WTC11 (cell line): ENCODE measurements around the gene PTPRG.

Source experiments
- MXD4 ChIP-seq: fragments of 250-450 bp; sonication (Bioruptor Pico); IDR thresholded peaks from 2 replicates; pipeline ENCODE4 v1.8.0; 2021; ENCODE audit warnings: mild to moderate bottlenecking, moderate library complexity, borderline replicate concordance
- ZBTB21 ChIP-seq: sonication (generic); formaldehyde crosslinking; IDR thresholded peaks from 2 replicates; pipeline ENCODE4 v1.8.1; 2023; ENCODE audit warnings: mild to moderate bottlenecking, missing genetic modification reagents, borderline replicate concordance
- ZNF396 ChIP-seq: fragments of 250-450 bp; sonication (Bioruptor Pico); IDR thresholded peaks from 2 replicates; pipeline ENCODE4 v1.8.0; 2021; ENCODE audit warnings: mild to moderate bottlenecking, moderate library complexity, borderline replicate concordance
- TF ChIP-seq, protein P1 (sequence below): fragments of 200-600 bp; IDR thresholded peaks from 2 replicates; pipeline ENCODE4 v1.8.0; 2022; ENCODE audit warnings: antibody characterized with exemption
- TF ChIP-seq, protein P2 (sequence below): sonication (generic); formaldehyde crosslinking; IDR thresholded peaks from 2 replicates; pipeline ENCODE4 v1.8.1; 2023; ENCODE audit warnings: mild to moderate bottlenecking, missing genetic modification reagents, borderline replicate concordance
- TF ChIP-seq, protein P3 (sequence below): sonication (generic); formaldehyde crosslinking; IDR thresholded peaks from 2 replicates; pipeline ENCODE4 v1.8.1; 2023; ENCODE audit warnings: mild to moderate bottlenecking, missing genetic modification reagents

DNA sequence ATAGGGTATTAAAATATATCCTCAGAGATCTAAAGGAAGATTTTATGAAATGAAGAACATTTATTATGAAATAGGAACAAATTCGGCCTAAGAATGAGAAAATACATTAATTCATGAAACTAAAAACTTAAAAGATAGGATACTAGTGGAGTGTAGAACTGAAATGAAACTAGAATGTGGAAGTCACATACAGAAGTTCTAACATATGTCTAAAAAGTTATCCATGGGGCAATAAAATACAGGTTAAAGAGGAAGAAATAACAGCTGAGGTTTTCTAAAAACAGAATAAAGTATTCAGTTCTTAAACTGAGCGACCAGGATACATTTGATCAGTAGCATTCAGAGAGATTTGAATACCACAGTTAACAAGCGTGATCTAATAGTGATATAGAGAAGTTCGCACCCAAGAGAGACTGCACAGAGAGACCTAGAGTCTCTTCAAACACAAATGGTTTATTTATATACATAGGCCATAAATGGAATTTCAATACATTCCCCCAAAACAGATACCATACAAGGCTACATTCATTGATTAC is 726.1 kb downstream of the PTPRG start:
- TF ChIP-seq, protein P1, sequence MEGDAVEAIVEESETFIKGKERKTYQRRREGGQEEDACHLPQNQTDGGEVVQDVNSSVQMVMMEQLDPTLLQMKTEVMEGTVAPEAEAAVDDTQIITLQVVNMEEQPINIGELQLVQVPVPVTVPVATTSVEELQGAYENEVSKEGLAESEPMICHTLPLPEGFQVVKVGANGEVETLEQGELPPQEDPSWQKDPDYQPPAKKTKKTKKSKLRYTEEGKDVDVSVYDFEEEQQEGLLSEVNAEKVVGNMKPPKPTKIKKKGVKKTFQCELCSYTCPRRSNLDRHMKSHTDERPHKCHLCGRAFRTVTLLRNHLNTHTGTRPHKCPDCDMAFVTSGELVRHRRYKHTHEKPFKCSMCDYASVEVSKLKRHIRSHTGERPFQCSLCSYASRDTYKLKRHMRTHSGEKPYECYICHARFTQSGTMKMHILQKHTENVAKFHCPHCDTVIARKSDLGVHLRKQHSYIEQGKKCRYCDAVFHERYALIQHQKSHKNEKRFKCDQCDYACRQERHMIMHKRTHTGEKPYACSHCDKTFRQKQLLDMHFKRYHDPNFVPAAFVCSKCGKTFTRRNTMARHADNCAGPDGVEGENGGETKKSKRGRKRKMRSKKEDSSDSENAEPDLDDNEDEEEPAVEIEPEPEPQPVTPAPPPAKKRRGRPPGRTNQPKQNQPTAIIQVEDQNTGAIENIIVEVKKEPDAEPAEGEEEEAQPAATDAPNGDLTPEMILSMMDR, result no peak
- TF ChIP-seq, protein P2, sequence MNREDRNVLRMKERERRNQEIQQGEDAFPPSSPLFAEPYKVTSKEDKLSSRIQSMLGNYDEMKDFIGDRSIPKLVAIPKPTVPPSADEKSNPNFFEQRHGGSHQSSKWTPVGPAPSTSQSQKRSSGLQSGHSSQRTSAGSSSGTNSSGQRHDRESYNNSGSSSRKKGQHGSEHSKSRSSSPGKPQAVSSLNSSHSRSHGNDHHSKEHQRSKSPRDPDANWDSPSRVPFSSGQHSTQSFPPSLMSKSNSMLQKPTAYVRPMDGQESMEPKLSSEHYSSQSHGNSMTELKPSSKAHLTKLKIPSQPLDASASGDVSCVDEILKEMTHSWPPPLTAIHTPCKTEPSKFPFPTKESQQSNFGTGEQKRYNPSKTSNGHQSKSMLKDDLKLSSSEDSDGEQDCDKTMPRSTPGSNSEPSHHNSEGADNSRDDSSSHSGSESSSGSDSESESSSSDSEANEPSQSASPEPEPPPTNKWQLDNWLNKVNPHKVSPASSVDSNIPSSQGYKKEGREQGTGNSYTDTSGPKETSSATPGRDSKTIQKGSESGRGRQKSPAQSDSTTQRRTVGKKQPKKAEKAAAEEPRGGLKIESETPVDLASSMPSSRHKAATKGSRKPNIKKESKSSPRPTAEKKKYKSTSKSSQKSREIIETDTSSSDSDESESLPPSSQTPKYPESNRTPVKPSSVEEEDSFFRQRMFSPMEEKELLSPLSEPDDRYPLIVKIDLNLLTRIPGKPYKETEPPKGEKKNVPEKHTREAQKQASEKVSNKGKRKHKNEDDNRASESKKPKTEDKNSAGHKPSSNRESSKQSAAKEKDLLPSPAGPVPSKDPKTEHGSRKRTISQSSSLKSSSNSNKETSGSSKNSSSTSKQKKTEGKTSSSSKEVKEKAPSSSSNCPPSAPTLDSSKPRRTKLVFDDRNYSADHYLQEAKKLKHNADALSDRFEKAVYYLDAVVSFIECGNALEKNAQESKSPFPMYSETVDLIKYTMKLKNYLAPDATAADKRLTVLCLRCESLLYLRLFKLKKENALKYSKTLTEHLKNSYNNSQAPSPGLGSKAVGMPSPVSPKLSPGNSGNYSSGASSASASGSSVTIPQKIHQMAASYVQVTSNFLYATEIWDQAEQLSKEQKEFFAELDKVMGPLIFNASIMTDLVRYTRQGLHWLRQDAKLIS (CRISPR knock-in tag), result no peak
- TF ChIP-seq ZBTB21 (CRISPR knock-in tag), result no peak
- TF ChIP-seq, protein P3, sequence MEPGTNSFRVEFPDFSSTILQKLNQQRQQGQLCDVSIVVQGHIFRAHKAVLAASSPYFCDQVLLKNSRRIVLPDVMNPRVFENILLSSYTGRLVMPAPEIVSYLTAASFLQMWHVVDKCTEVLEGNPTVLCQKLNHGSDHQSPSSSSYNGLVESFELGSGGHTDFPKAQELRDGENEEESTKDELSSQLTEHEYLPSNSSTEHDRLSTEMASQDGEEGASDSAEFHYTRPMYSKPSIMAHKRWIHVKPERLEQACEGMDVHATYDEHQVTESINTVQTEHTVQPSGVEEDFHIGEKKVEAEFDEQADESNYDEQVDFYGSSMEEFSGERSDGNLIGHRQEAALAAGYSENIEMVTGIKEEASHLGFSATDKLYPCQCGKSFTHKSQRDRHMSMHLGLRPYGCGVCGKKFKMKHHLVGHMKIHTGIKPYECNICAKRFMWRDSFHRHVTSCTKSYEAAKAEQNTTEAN (CRISPR knock-in tag), result no peak
- TF ChIP-seq MXD4, result no peak
- no peak for TF ChIP-seq ZNF396 (CRISPR knock-in tag)
